H9 (cell line): ENCODE data around the gene IL3. TPM values are rescaled to one million over a fixed set of nuclear protein-coding genes. Genes with fewer than 3 reads are reported as not detected.

Experiments used
- DNase-seq: peaks from one replicate; pipeline ENCODE4 v3.0.0-alpha.2; 2017
- H2AFZ ChIP-seq: one replicate; pipeline ENCODE4 v1.6.1; 2013; ENCODE audit warnings: mild to moderate bottlenecking, low read length, control low read depth, moderate library complexity
- H2AK5ac ChIP-seq: 2 replicates; pipeline ENCODE4 v1.6.1; 2013; ENCODE audit warnings: low read length, control low read depth, mixed read lengths; ENCODE audit not compliant: insufficient read length
- H2BK120ac ChIP-seq: one replicate; pipeline ENCODE4 v1.6.1; 2013; ENCODE audit warnings: low read depth, mild to moderate bottlenecking, low read length, control low read depth, inconsistent platforms; ENCODE audit not compliant: poor library complexity, severe bottlenecking
- H2BK12ac ChIP-seq: 2 replicates; pipeline ENCODE4 v1.6.1; 2013; ENCODE audit warnings: low read length, control low read depth, mixed read lengths, low read depth; ENCODE audit not compliant: insufficient read length
- H2BK15ac ChIP-seq: 2 replicates; pipeline ENCODE4 v1.6.1; 2013; ENCODE audit warnings: low read depth, low read length, control low read depth
- H2BK20ac ChIP-seq: one replicate; pipeline ENCODE4 v1.6.1; 2013; ENCODE audit warnings: low read depth, mild to moderate bottlenecking, low read length, control low read depth, inconsistent platforms; ENCODE audit not compliant: poor library complexity, severe bottlenecking
- H2BK5ac ChIP-seq: 2 replicates; pipeline ENCODE4 v1.6.1; 2013; ENCODE audit warnings: low read length, control low read depth, mixed read lengths; ENCODE audit not compliant: insufficient read length
- H3K14ac ChIP-seq: 2 replicates; pipeline ENCODE4 v1.6.1; 2013; ENCODE audit warnings: low read length, control low read depth; ENCODE audit not compliant: insufficient read depth
- H3K18ac ChIP-seq: 2 replicates; pipeline ENCODE4 v1.6.1; 2013; ENCODE audit warnings: low read depth, mild to moderate bottlenecking, mixed read lengths, low read length, control low read depth; ENCODE audit not compliant: insufficient read length
- H3K23ac ChIP-seq: 2 replicates; pipeline ENCODE4 v1.6.1; 2013; ENCODE audit warnings: low read length, control low read depth, mixed read lengths, low read depth; ENCODE audit not compliant: insufficient read length
- H3K23me2 ChIP-seq: 2 replicates; pipeline ENCODE4 v1.6.1; 2013; ENCODE audit warnings: low read depth, mild to moderate bottlenecking, mixed read lengths, low read length, control low read depth; ENCODE audit not compliant: insufficient read length, poor library complexity, severe bottlenecking
- H3K27ac ChIP-seq: 2 replicates; pipeline ENCODE4 v1.5.1; 2013; ENCODE audit warnings: low read length, control low read depth, mixed read lengths, low read depth; ENCODE audit not compliant: insufficient read length
- H3K27me3 ChIP-seq: 2 replicates; pipeline ENCODE4 v1.6.1; 2013; ENCODE audit warnings: low read length, control low read depth, inconsistent platforms; ENCODE audit not compliant: insufficient read depth
- H3K4ac ChIP-seq: 2 replicates; pipeline ENCODE4 v1.6.1; 2013; ENCODE audit warnings: low read depth, mild to moderate bottlenecking, control low read depth, inconsistent platforms, low read length, moderate library complexity
- H3K4me1 ChIP-seq: 2 replicates; pipeline ENCODE4 v1.6.1; 2013; ENCODE audit warnings: low read length, control low read depth, inconsistent platforms; ENCODE audit not compliant: insufficient read depth
- H3K4me2 ChIP-seq: 2 replicates; pipeline ENCODE4 v1.6.1; 2013; ENCODE audit warnings: low read length, control low read depth, mixed read lengths; ENCODE audit not compliant: insufficient read length, insufficient read depth
- H3K56ac ChIP-seq: 2 replicates; pipeline ENCODE4 v1.6.1; 2013; ENCODE audit warnings: low read depth, mild to moderate bottlenecking, mixed read lengths, low read length, control low read depth; ENCODE audit not compliant: insufficient read length
- H3K79me1 ChIP-seq: 2 replicates; pipeline ENCODE4 v1.6.1; 2013; ENCODE audit warnings: low read depth, mild to moderate bottlenecking, moderate library complexity, low read length, control low read depth, inconsistent platforms; ENCODE audit not compliant: insufficient read depth, poor library complexity, severe bottlenecking
- H3K79me2 ChIP-seq: 2 replicates; pipeline ENCODE4 v1.6.1; 2013; ENCODE audit warnings: low read length, control low read depth, inconsistent platforms; ENCODE audit not compliant: insufficient read depth
- H3K9ac ChIP-seq: 2 replicates; pipeline ENCODE4 v1.6.1; 2013; ENCODE audit warnings: low read length, control low read depth, mixed read lengths; ENCODE audit not compliant: insufficient read length; ENCODE audit errors: extremely low read depth
- H3K9me3 ChIP-seq: one replicate; pipeline ENCODE4 v1.6.1; 2013; ENCODE audit warnings: low read depth, low read length, inconsistent platforms; ENCODE audit not compliant: control insufficient read depth
- H3T11ph ChIP-seq: one replicate; pipeline ENCODE4 v1.6.1; 2013; ENCODE audit warnings: mild to moderate bottlenecking, low read length, control low read depth, inconsistent platforms
- H4K20me1 ChIP-seq: one replicate; pipeline ENCODE4 v1.6.1; 2013; ENCODE audit not compliant: control insufficient read depth, insufficient read length, insufficient read depth
- H4K5ac ChIP-seq: 2 replicates; pipeline ENCODE4 v1.6.1; 2013; ENCODE audit warnings: low read depth, mild to moderate bottlenecking, mixed read lengths, low read length, control low read depth; ENCODE audit not compliant: insufficient read length
- H4K8ac ChIP-seq: replicated peaks from 2 replicates; pipeline ENCODE4 v1.6.1; 2013; ENCODE audit warnings: low read length, control low read depth, mixed read lengths, low read depth; ENCODE audit not compliant: insufficient read length
- H4K91ac ChIP-seq: 2 replicates; pipeline ENCODE4 v1.6.1; 2013; ENCODE audit warnings: low read depth, mild to moderate bottlenecking, moderate library complexity, mixed read lengths, low read length, control low read depth; ENCODE audit not compliant: insufficient read length
- H3K27ac Mint-ChIP-seq, 3 experiments: 2 replicates in 2 of 3; 3 replicates in 1 of 3; pipeline ENCODE4 v1.8.0; 2020 to 2021; ENCODE audit warnings: mixed read lengths in 3 of 3, mild to moderate bottlenecking in 1 of 3, moderate library complexity in 1 of 3
- H3K27me3 Mint-ChIP-seq: 2 replicates; pipeline ENCODE4 v1.8.0; 2021; ENCODE audit warnings: low read depth, mild to moderate bottlenecking, moderate library complexity, mixed read lengths
- H3K36me3 Mint-ChIP-seq, 3 experiments: 2 replicates in 2 of 3; 3 replicates in 1 of 3; pipeline ENCODE4 v1.8.0; 2020 to 2021; ENCODE audit warnings: low read depth in 3 of 3, mixed read lengths in 3 of 3; ENCODE audit not compliant: insufficient read depth in 1 of 3
- H3K4me1 Mint-ChIP-seq, 2 experiments: 2 replicates each; pipeline ENCODE4 v1.8.0; 2020; ENCODE audit warnings: mixed read lengths in 2 of 2
- H3K4me3 Mint-ChIP-seq, 2 experiments: 2 replicates in 1 of 2; 3 replicates in 1 of 2; pipeline ENCODE4 v1.8.0; 2020 to 2021; ENCODE audit warnings: mild to moderate bottlenecking in 2 of 2, mixed read lengths in 2 of 2, moderate library complexity in 1 of 2
- H3K9me3 Mint-ChIP-seq, 2 experiments: 2 replicates in 1 of 2; 3 replicates in 1 of 2; pipeline ENCODE4 v1.8.0; 2020; ENCODE audit warnings: mild to moderate bottlenecking in 2 of 2, mixed read lengths in 2 of 2, moderate library complexity in 1 of 2
- CTCF ChIP-seq: fragments of 200-600 bp; sonication (generic); conservative IDR thresholded peaks from 3 replicates; pipeline ENCODE4 v1.8.0; 2021; ENCODE audit warnings: antibody characterized with exemption, mild to moderate bottlenecking
- WGBS: extraction: QIAGEN DNeasy Blood & Tissue Kit; methylation state at CpG from one replicate; pipeline ENCODE4 v1.1.7; 2013; ENCODE audit warnings: missing lambda C conversion rate, low lambda C conversion rate, mixed read lengths; ENCODE audit not compliant: insufficient read length; ENCODE audit errors: extremely low coverage; 5-methylcytosine and 5-hydroxymethylcytosine counted together
- total RNA-seq: library from RNA; stranded (reverse); gene quantifications from 2 replicates; pipeline ENCODE4 v1.2.1, GENCODE V29; 2021

IL3 gene
- total RNA-seq, 1 experiment from 2014 or later, result not detected

- Histone ChIP-seq H3K4me2 (no peak overlapping the region), H3K9me3 (no peaks in the 10 kb centered on the region), H2BK5ac (no peak overlapping the region), H4K91ac (no peak overlapping the region), H3K23me2 (no peaks in the 10 kb centered on the region), H4K8ac (no peak overlapping the region), H3K27ac (no peak overlapping the region), H3K18ac (no peak overlapping the region), H2BK20ac (no peak overlapping the region), H3K23ac (no peak overlapping the region), H3T11ph (no peak overlapping the region), H2BK120ac (no peak overlapping the region), H3K79me2 (no peaks in the 10 kb centered on the region), H3K14ac (no peak overlapping the region), H3K56ac (no peak overlapping the region), H4K5ac (no peak overlapping the region), H3K27me3 (no peaks in the 10 kb centered on the region), H3K79me1 (no peaks in the 10 kb centered on the region), H2AFZ (no peak overlapping the region), H2BK15ac (no peak overlapping the region), H2BK12ac (no peak overlapping the region), H2AK5ac (no peak overlapping the region), H3K9ac (no peak overlapping the region), H4K20me1 (no peaks in the 10 kb centered on the region), H3K4ac (no peak overlapping the region), H3K4me1 (no peaks in the 10 kb centered on the region)
- Mint-ChIP-seq H3K27ac (no peak overlapping the region), H3K4me3 (no peak overlapping the region), H3K27me3 (peaks cover 4% of the 10 kb centered on the region; the same call in 1 of the 2 replicates), H3K36me3 (no peaks in the 10 kb centered on the region), H3K9me3 (no peaks in the 10 kb centered on the region), H3K4me1 (no peaks in the 10 kb centered on the region)
- no peak for TF ChIP-seq CTCF
- no peak for DNase-seq
- no CpG with 5 or more reads among the region's 4 CpGs for WGBS
Measured at GRCh38 chr5:132024117-132024435, 36.4 kb upstream of the IL3 start.
